Rectal smooth muscle tissue (tissue), 1 donor: Measurements from ENCODE around the gene MAML2.

Experiments used
- H3K27ac ChIP-seq: one replicate; pipeline ENCODE4 v1.7.0; 2013; ENCODE audit warnings: low read depth, low read length, inconsistent platforms
- H3K27me3 ChIP-seq: one replicate; pipeline ENCODE4 v1.7.0; 2013; ENCODE audit warnings: low read length; ENCODE audit not compliant: control insufficient read depth, insufficient read depth
- H3K36me3 ChIP-seq: one replicate; pipeline ENCODE4 v1.7.0; 2013; ENCODE audit warnings: low read length; ENCODE audit not compliant: control insufficient read depth, insufficient read depth
- H3K4me1 ChIP-seq: one replicate; pipeline ENCODE4 v1.7.0; 2013; ENCODE audit warnings: low read length; ENCODE audit not compliant: control insufficient read depth, insufficient read depth
- H3K4me3 ChIP-seq: one replicate; pipeline ENCODE4 v1.7.0; 2013; ENCODE audit warnings: low read length
- H3K9ac ChIP-seq: one replicate; pipeline ENCODE4 v1.7.0; 2013; ENCODE audit warnings: low read length

The MAML2 gene

GRCh38 chr11:95972060-95972459 lies 370.9 kb downstream of the MAML2 start:
- Histone ChIP-seq H3K9ac (no peak overlapping the region), H3K36me3 (no peaks in the 10 kb centered on the region), H3K4me3 (no peak overlapping the region), H3K27me3 (no peaks in the 10 kb centered on the region), H3K4me1 (no peaks in the 10 kb centered on the region), H3K27ac (no peak overlapping the region)

- Histone ChIP-seq H3K4me3 (no peak overlapping the region), H3K27me3 (no peaks in the 10 kb centered on the region)
Measured at GRCh38 chr11:95968585-95968984, 374.4 kb downstream of the MAML2 start.

GRCh38 chr11:95964281-95964680 lies 378.7 kb downstream of the MAML2 start:
- H3K9ac ChIP-seq, result no peak overlapping the region
- no peaks in the 10 kb centered on the region for H3K36me3 ChIP-seq
- no peak overlapping the region for H3K27ac ChIP-seq
- H3K27me3 ChIP-seq, result no peaks in the 10 kb centered on the region
- no peaks in the 10 kb centered on the region for H3K4me1 ChIP-seq
- H3K4me3 ChIP-seq, result no peak overlapping the region

More at GRCh38 chr11:95968585-95968984, 374.4 kb downstream of the MAML2 start:
- Histone ChIP-seq H3K4me1 (no peaks in the 10 kb centered on the region), H3K36me3 (no peaks in the 10 kb centered on the region), H3K27ac (no peak overlapping the region), H3K9ac (no peak overlapping the region)

- H3K27ac ChIP-seq, result no peak overlapping the region
- H3K36me3 ChIP-seq, result no peaks in the 10 kb centered on the region
- no peaks in the 10 kb centered on the region for H3K27me3 ChIP-seq
- H3K4me3 ChIP-seq, result no peak overlapping the region
- H3K9ac ChIP-seq, result no peak overlapping the region
- H3K4me1 ChIP-seq, result no peaks in the 10 kb centered on the region
Measured at GRCh38 chr11:95961758-95962157, 381.2 kb downstream of the MAML2 start.

GRCh38 chr11:95950905-95951304 lies 392.1 kb downstream of the MAML2 start:
- Histone ChIP-seq H3K27ac (no peak overlapping the region), H3K4me1 (no peaks in the 10 kb centered on the region), H3K4me3 (no peak overlapping the region), H3K9ac (no peak overlapping the region), H3K36me3 (no peaks in the 10 kb centered on the region), H3K27me3 (no peaks in the 10 kb centered on the region)

GRCh38 chr11:95948637-95949036 lies 394.4 kb downstream of the MAML2 start:
- H3K36me3 ChIP-seq, result no peaks in the 10 kb centered on the region
- no peaks in the 10 kb centered on the region for H3K4me1 ChIP-seq
- no peak overlapping the region for H3K9ac ChIP-seq
- no peak overlapping the region for H3K27ac ChIP-seq
- H3K27me3 ChIP-seq, result no peaks in the 10 kb centered on the region
- no peak overlapping the region for H3K4me3 ChIP-seq

- no peaks in the 10 kb centered on the region for H3K36me3 ChIP-seq
- H3K27ac ChIP-seq, result no peak overlapping the region
- no peaks in the 10 kb centered on the region for H3K4me1 ChIP-seq
- H3K9ac ChIP-seq, result no peak overlapping the region
- no peak overlapping the region for H3K4me3 ChIP-seq
- H3K27me3 ChIP-seq, result no peaks in the 10 kb centered on the region
Measured at GRCh38 chr11:95944623-95945022, 398.4 kb downstream of the MAML2 start.

GRCh38 chr11:95943546-95943945 lies 399.4 kb downstream of the MAML2 start:
- Histone ChIP-seq H3K27ac (no peak overlapping the region), H3K4me1 (no peaks in the 10 kb centered on the region), H3K9ac (no peak overlapping the region), H3K36me3 (no peaks in the 10 kb centered on the region), H3K27me3 (no peaks in the 10 kb centered on the region), H3K4me3 (no peak overlapping the region)

- Histone ChIP-seq H3K9ac (no peak overlapping the region), H3K36me3 (no peaks in the 10 kb centered on the region), H3K27me3 (no peaks in the 10 kb centered on the region), H3K27ac (no peak overlapping the region), H3K4me1 (no peaks in the 10 kb centered on the region), H3K4me3 (no peak overlapping the region)
Measured at GRCh38 chr11:95939091-95939490, 403.9 kb downstream of the MAML2 start.

GRCh38 chr11:95937358-95937757 lies 405.6 kb downstream of the MAML2 start:
- Histone ChIP-seq H3K4me1 (no peaks in the 10 kb centered on the region), H3K4me3 (no peak overlapping the region), H3K36me3 (no peaks in the 10 kb centered on the region), H3K9ac (no peak overlapping the region), H3K27ac (no peak overlapping the region), H3K27me3 (no peaks in the 10 kb centered on the region)

- Histone ChIP-seq H3K27ac (no peak overlapping the region), H3K4me1 (no peaks in the 10 kb centered on the region), H3K4me3 (no peak overlapping the region), H3K27me3 (no peaks in the 10 kb centered on the region), H3K36me3 (no peaks in the 10 kb centered on the region), H3K9ac (no peak overlapping the region)
Measured at GRCh38 chr11:95933594-95933993, 409.4 kb downstream of the MAML2 start.

- Histone ChIP-seq H3K4me1 (no peaks in the 10 kb centered on the region), H3K36me3 (no peaks in the 10 kb centered on the region), H3K27me3 (no peaks in the 10 kb centered on the region), H3K4me3 (no peak overlapping the region), H3K9ac (no peak overlapping the region), H3K27ac (no peak overlapping the region)
Measured at GRCh38 chr11:95931916-95932315, 411.1 kb downstream of the MAML2 start.

- no peaks in the 10 kb centered on the region for H3K4me1 ChIP-seq
- H3K4me3 ChIP-seq, result no peak overlapping the region
- H3K27me3 ChIP-seq, result no peaks in the 10 kb centered on the region
- H3K9ac ChIP-seq, result no peak overlapping the region
- no peak overlapping the region for H3K27ac ChIP-seq
- H3K36me3 ChIP-seq, result no peaks in the 10 kb centered on the region
Measured at GRCh38 chr11:95930948-95931347, 412.0 kb downstream of the MAML2 start.
